Measurements from ENCODE around the gene MMEL1. TPM values are rescaled to one million over a fixed set of nuclear protein-coding genes. Genes with fewer than 3 reads are reported as not detected.
A peak's percentile ranks its signal among the peaks of the same experiment; 100 is the strongest.

The MMEL1 gene
- total and polyA plus RNA-seq, 2 of the 13 experiments (the other 11 are each of a cell fraction or from before 2014, with no cell fraction given), result 0.48 TPM; not detected in 1

- peak; percentile 84 for TF ChIP-seq MXD1 (CRISPR knock-in tag; IDR thresholded peaks at IDR 0.05)
- TF ChIP-seq DNMT3B (CRISPR knock-in tag; conservative IDR thresholded peaks at IDR 0.05), result no peak
- TF ChIP-seq NFKB2 (CRISPR knock-in tag; IDR thresholded peaks at IDR 0.05; ENCODE audit: borderline replicate concordance), result peak; percentile 58; the same call in 1 of the 2 replicates
- TF ChIP-seq CC2D1A (CRISPR knock-in tag; IDR thresholded peaks at IDR 0.05), result no peak
- no peak; the same call in 1 of the 2 replicates for TF ChIP-seq CBX5 (CRISPR knock-in tag; IDR thresholded peaks at IDR 0.05; ENCODE audit: borderline replicate concordance)
- TF ChIP-seq SNAPC2 (CRISPR knock-in tag; IDR thresholded peaks at IDR 0.05), result peak; percentile 53; the same call in 1 of the 2 replicates
- TF ChIP-seq POLR2G (IDR thresholded peaks at IDR 0.05; ENCODE audit: low read depth, low read length), result peak; percentile 92
- TF ChIP-seq ZNF563 (CRISPR knock-in tag; IDR thresholded peaks at IDR 0.05), result peak; percentile 52
- TF ChIP-seq SNAPC4 (CRISPR knock-in tag; IDR thresholded peaks at IDR 0.05), result no peak
- no peak for TF ChIP-seq TBL1XR1 (IDR thresholded peaks at IDR 0.05; ENCODE audit: borderline replicate concordance, low read length, partially characterized antibody)
- TF ChIP-seq SPEN (CRISPR knock-in tag; IDR thresholded peaks at IDR 0.05; ENCODE audit: low read depth), result peak; percentile 59
- 0 out of 2 replicates have a peak, but pooled peaks have one; percentile 31 for TF ChIP-seq ZNF224 (CRISPR knock-in tag; IDR thresholded peaks at IDR 0.05)
- TF ChIP-seq ATF4 (CRISPR knock-in tag; IDR thresholded peaks at IDR 0.05), result peak in 1 of 2 experiments; percentile 87; a peak in 1 of 4 replicates
- TF ChIP-seq TFDP2 (CRISPR knock-in tag; IDR thresholded peaks at IDR 0.05), result peak; percentile 41; the same call in 1 of the 2 replicates
- TF ChIP-seq ARHGAP35 (CRISPR knock-in tag; IDR thresholded peaks at IDR 0.05; ENCODE audit: borderline replicate concordance), result peak; percentile 42
- 0 out of 2 replicates have a peak, but pooled peaks have one; percentile 11 for TF ChIP-seq ZNF331 (CRISPR knock-in tag; IDR thresholded peaks at IDR 0.05)
- TF ChIP-seq BRCA1 (CRISPR knock-in tag; IDR thresholded peaks at IDR 0.05), result no peak
- TF ChIP-seq ZNF30 (CRISPR knock-in tag; IDR thresholded peaks at IDR 0.05), result 0 out of 2 replicates have a peak, but pooled peaks have one; percentile 80
- peak; percentile 34; the same call in 1 of the 2 replicates for TF ChIP-seq ATF3 (CRISPR knock-in tag; IDR thresholded peaks at IDR 0.05)
- peak; percentile 80 for TF ChIP-seq DMAP1 (CRISPR knock-in tag; IDR thresholded peaks at IDR 0.05)
- peak; percentile 75 for TF ChIP-seq CEBPG (CRISPR knock-in tag; IDR thresholded peaks at IDR 0.05)
- peak; percentile 57; the same call in 1 of the 2 replicates for TF ChIP-seq TBX2 (CRISPR knock-in tag; IDR thresholded peaks at IDR 0.05; ENCODE audit: borderline replicate concordance)
Observed at GRCh38 chr1:2642560-2643413, 10.0 kb upstream of the MMEL1 start (continued).

Data from HepG2 (cell line).